ENCODE data around the gene YAE1. TPM values are rescaled to one million over a fixed set of nuclear protein-coding genes. Genes with fewer than 3 reads are reported as not detected.

The YAE1 gene, protein sequence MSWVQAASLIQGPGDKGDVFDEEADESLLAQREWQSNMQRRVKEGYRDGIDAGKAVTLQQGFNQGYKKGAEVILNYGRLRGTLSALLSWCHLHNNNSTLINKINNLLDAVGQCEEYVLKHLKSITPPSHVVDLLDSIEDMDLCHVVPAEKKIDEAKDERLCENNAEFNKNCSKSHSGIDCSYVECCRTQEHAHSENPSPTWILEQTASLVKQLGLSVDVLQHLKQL
- 10 to 100 TPM; 31.5 to 61.3 (median 45.2) TPM for total RNA-seq

DNA sequence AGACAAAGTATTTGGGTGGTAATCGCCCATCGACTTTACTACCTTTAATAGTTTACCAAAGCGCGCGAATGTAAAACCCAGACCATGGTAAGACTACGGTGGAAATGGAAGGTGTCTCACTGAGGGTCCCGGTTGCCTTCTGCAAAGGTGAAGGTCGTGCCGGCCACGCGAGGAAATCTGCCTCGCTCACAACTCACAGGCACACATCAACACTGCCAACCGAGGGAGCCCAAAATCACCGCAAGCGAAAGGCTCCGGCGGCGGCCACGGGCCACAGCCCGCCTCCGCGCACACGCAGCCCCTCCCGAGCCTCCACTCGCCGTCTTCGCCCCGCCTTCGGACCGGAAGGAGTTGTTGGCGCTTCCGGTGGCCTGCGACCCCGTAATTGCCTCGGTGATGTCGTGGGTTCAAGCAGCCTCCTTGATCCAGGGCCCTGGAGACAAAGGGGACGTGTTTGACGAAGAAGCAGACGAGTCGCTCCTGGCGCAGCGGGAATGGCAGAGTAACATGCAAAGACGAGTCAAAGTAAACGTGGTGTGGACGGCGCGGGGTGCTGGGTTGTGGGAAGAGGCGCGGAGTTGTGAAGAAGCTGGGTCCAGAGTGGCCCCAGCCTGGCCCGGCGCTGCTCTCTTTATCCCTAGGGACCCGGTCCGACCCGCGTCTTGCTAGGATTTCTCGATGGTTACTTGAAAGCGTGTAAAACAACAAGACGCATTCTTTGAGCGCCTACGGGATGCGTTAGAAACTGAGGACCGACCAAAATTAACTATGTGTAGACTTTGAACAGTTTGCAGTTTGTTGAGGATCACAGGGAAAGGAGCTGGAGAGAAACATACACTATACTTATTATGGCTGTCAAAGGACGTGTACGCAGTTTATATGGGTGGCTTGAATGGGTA lies at the start of gene YAE1:
YAE1 (plus strand) TSS at position 382 of the 899 bp plus-strand sequence; CDS start at position 397, 15 bp downstream.
- Histone ChIP-seq H3K27ac (peak within 1 kb of the TSS; percentile 91 to 94), H3K4me1 (replicated peaks in 1 of 2) (peaks cover 6 to 12% of the 10 kb centered on the region in 2 donors), H3K4me3 (peak within 1 kb of the TSS; percentile 67 to 94 (median 73))
- WGBS, 10 experiments: 0 to 2% (median 0%) methylated on average over 1 to 40 of the region's 64 CpGs
- in situ Hi-C loops (cut with MboI; ENCODE audit: low pct_unique_long_range_greater_than_20kb in 2 of 9, low sequenced_read_pairs in 9 of 9, unreplicated experiment in 9 of 9): no loop called here
- ATAC-seq (replicated peaks in 6 of 8): peak; percentile 96 to 98 (median 98)

DNA sequence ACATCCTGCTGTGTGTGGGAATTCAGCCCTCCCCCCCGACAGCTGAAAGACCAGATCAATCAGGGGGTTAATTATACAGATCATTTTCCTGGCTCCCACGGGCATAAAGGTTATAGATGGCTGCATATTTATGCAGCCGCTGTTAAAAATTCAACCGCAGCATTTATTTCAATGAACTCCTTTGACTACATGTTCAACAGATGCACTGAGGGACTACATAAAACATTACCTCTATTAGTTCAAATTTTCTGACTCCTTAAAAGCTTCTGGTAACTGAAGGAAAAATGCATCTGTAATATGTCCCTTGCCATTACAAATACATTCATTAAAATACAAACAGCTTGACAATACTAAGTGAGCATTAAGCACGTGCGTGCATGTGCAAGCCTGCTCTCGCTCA lies 49.7 kb upstream of the YAE1 start:
- Histone ChIP-seq H3K4me3 (no peak overlapping the region), H3K27ac (no peak overlapping the region), H3K4me1 (replicated peaks in 1 of 2) (peaks cover 0 to 8% of the 10 kb centered on the region in 2 donors)
- whole genome bisulfite sequencing, 10 experiments: 0 to 100% (median 43%) methylated on average over 1 to 7 of the region's 7 CpGs
- peak; percentile 21 to 86 (median 35) for ATAC-seq (replicated peaks in 6 of 8)
- in situ Hi-C loops (cut with MboI; ENCODE audit: low pct_unique_long_range_greater_than_20kb in 2 of 9, low sequenced_read_pairs in 9 of 9, unreplicated experiment in 9 of 9): loop anchor here in 3 of 9 experiments (25.0 kb wide), 2 partner anchors 579 to 729 kb away; no protein-coding TSS in a partner anchor

DNA sequence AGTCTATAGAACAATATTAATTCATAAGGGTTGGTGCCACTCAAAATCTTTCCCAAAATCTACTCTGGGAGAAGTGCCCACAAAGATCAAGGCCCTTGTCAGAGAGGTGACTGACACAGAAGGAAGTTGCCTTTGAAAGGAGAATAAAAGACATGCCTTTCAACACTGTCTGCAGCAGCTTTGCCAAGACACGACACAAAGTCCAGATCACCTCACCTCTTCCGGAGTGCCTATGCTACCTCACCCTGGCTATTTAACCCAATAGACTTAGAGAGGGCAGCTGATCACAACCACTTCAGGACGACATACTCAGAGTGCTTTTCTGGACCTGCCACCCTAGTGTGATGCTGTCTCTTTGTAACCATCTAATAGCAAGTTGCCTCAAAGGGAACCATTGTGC lies 49.0 kb upstream of the YAE1 start:
- in situ Hi-C loops (cut with MboI; ENCODE audit: low pct_unique_long_range_greater_than_20kb in 2 of 9, low sequenced_read_pairs in 9 of 9, unreplicated experiment in 9 of 9): loop anchor here in 3 of 9 experiments (25.0 kb wide), 2 partner anchors 580 to 730 kb away; no protein-coding TSS in a partner anchor
- Histone ChIP-seq H3K4me1 (replicated peaks in 1 of 2) (peaks cover 0 to 8% of the 10 kb centered on the region in 2 donors), H3K27ac (no peak overlapping the region), H3K4me3 (no peak overlapping the region)
- 73 to 79% methylated on average over 2 to 3 of the region's 3 CpGs; no CpG with 5 or more reads in 8 of the 10 experiments for WGBS, 10 experiments
- ATAC-seq (replicated peaks in 6 of 8): no peak

DNA sequence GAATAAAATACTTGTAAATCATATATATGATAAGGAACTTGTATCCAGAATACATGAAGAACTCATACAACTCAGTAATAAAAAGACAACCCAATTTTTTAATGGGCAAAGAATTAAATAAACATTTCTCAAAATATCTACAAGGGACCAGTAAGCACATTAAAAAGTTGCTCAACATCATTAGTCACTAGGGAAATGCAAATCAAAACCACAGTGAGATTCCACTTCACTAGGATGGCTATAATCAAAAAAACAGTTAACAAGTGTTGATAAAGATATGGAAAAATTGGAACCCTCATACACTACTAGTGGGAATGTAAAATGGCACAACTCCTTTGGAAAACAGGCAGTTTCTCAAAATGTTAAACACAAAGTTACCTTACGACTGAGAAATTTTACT lies 40.3 kb upstream of the YAE1 start:
- peak in 2 of 8 experiments; percentile 65 to 75 for ATAC-seq (replicated peaks in 6 of 8)
- no peak overlapping the region for H3K4me3 ChIP-seq
- H3K4me1 ChIP-seq (replicated peaks in 1 of 2): no peaks in the 10 kb centered on the region
- H3K27ac ChIP-seq: no peak overlapping the region
- 0 to 100% (median 92%) methylated on average over 1 of the region's 1 CpG; no CpG with 5 or more reads in 1 of the 10 experiments for WGBS, 10 experiments
- in situ Hi-C loops (cut with MboI; ENCODE audit: low pct_unique_long_range_greater_than_20kb in 2 of 9, low sequenced_read_pairs in 9 of 9, unreplicated experiment in 9 of 9): no loop called here

DNA sequence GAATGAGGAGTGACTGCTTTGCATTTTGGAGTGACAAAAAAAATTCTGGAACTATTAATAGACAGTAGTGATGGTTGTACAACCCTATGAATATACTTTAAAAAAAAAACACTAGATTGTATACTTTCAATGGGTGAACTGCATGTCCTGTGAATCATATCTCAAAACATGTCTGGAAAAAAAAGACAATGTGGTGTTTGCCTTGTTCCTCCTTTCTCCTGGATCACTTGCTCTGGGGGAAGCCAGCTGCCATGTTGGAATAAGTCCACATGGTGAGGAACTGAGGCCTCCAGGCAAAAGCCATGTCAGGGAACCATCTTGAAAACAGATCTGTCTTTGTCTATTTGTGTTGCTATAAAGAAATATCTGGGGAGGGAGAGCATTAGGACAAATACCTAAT lies 39.5 kb upstream of the YAE1 start:
- Histone ChIP-seq H3K4me1 (replicated peaks in 1 of 2) (no peaks in the 10 kb centered on the region), H3K4me3 (no peak overlapping the region), H3K27ac (no peak overlapping the region)
- no peak for ATAC-seq (replicated peaks in 6 of 8)
- in situ Hi-C loops (cut with MboI; ENCODE audit: low pct_unique_long_range_greater_than_20kb in 2 of 9, low sequenced_read_pairs in 9 of 9, unreplicated experiment in 9 of 9): no loop called here

DNA sequence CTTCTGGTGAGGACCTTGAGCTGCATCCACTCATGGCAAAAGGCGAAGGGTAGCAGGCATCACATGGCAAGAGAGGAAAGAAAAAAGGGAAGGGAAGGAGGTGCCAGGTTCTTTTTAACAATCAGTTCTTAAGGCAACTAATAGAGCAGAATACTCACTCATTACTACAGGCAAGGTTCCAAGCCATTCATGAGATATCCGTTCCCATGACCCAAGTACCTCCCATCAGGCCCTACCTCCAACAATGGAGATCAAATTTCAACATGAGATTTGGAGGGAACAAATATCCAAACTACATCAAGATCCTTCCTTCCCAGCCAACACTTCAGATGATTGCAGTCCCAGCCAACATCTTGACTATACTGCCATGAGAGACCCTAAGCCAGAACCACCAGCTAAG lies 38.9 kb upstream of the YAE1 start:
- no peak for ATAC-seq (replicated peaks in 6 of 8)
- 17 to 100% (median 95%) methylated on average over 1 to 2 of the region's 2 CpGs; no CpG with 5 or more reads in 4 of the 10 experiments for WGBS, 10 experiments
- in situ Hi-C loops (cut with MboI; ENCODE audit: low pct_unique_long_range_greater_than_20kb in 2 of 9, low sequenced_read_pairs in 9 of 9, unreplicated experiment in 9 of 9): no loop called here
- Histone ChIP-seq H3K4me3 (no peak overlapping the region), H3K4me1 (replicated peaks in 1 of 2) (no peaks in the 10 kb centered on the region), H3K27ac (no peak overlapping the region)

DNA sequence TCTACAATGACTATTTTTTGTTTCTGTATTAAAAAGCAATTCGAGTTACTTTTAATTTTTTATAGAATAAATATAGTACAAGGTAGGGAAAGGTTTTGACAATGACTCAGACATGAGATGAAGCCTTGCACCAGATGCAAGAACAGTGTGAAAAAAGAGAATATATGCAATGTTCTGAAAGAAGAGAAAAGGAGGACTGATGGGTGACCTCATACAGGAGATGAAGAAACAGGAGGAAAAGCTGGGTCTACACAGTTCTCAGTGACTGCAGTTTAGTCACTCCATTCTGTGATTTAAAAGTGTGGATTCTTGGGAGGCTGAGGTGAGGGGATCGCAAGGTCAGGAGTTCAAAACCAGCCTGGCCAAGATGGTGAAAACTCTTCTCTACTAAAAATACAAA lies 38.3 kb upstream of the YAE1 start:
- Histone ChIP-seq H3K4me1 (replicated peaks in 1 of 2) (no peaks in the 10 kb centered on the region), H3K4me3 (no peak overlapping the region), H3K27ac (no peak overlapping the region)
- in situ Hi-C loops (cut with MboI; ENCODE audit: low pct_unique_long_range_greater_than_20kb in 2 of 9, low sequenced_read_pairs in 9 of 9, unreplicated experiment in 9 of 9): no loop called here
- ATAC-seq (replicated peaks in 6 of 8): no peak
- 0 to 90% (median 75%) methylated on average over 1 to 2 of the region's 2 CpGs; no CpG with 5 or more reads in 1 of the 10 experiments for WGBS, 10 experiments

DNA sequence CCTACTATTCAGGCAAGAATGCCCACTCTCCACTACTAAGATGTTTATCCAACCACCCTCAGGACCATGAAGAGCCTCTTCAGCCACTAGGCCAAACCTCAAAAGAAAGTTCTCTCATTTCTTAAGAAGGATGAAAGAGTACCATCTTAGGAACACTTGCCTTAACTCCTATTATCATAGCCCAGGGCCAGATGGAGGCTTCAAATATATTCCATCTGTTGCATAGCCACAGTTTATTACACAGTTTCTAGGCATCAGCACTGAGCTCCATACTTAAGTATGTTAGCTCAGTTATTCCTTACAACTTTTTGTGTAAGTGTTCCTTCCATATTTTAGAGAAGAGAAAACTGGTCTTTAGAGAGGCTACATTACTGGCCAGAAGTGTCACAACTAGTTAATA lies 37.4 kb upstream of the YAE1 start:
- no peak for ATAC-seq (replicated peaks in 6 of 8)
- in situ Hi-C loops (cut with MboI; ENCODE audit: low pct_unique_long_range_greater_than_20kb in 2 of 9, low sequenced_read_pairs in 9 of 9, unreplicated experiment in 9 of 9): no loop called here

DNA sequence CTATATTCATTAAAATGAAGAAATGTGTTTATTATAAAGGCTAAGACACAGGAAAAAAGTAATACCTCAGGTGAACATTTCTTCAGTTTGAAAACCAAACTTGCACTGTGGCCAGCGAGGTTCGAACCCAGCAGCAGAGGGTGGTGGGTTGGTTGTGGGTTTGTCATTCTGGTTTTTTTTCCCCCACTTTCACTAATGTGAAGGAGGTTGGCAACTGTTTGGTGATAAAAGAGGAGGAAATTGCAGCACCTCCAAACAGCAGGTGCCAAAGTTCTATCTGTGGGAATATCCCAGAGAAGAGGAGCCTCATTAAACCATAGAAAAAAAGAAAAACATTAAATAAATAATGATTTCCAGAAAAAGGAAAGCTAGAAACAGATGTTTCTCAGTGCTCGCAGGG lies 36.6 kb upstream of the YAE1 start:
- H3K4me3 ChIP-seq: no peak overlapping the region
- no peak overlapping the region for H3K27ac ChIP-seq
- no peaks in the 10 kb centered on the region for H3K4me1 ChIP-seq (replicated peaks in 1 of 2)
- in situ Hi-C loops (cut with MboI; ENCODE audit: low pct_unique_long_range_greater_than_20kb in 2 of 9, low sequenced_read_pairs in 9 of 9, unreplicated experiment in 9 of 9): no loop called here
- ATAC-seq (replicated peaks in 6 of 8): no peak
- WGBS, 10 experiments: 0 to 100% (median 94%) methylated on average over 1 to 3 of the region's 3 CpGs; no CpG with 5 or more reads in 1 of the 10 experiments

More for the DNA sequence above, 37.4 kb upstream of the YAE1 start:
- H3K4me3 ChIP-seq: no peak overlapping the region
- H3K27ac ChIP-seq: no peak overlapping the region
- no peaks in the 10 kb centered on the region for H3K4me1 ChIP-seq (replicated peaks in 1 of 2)

DNA sequence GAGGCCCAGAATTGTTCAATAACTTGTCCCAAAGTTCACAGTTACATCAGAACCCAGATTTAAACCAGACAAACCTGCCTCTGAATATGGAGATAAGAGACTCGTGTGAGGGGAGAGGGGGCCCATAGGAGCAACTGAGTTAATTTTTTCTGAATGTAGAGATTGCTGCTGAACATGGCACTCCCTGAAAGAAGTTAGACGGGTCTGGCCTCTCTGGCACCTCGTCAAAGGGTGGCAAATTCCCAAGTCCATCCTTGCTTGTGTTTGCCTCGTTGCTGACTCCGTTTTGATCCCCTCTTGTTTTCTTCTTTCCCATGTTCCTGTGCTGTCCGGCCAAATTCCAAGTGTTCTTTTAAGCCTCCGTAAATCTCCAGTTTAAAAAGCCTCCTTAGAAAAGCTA lies 35.2 kb upstream of the YAE1 start:
- Histone ChIP-seq H3K4me3 (no peak overlapping the region), H3K4me1 (replicated peaks in 1 of 2) (no peaks in the 10 kb centered on the region), H3K27ac (no peak overlapping the region)
- in situ Hi-C loops (cut with MboI; ENCODE audit: low pct_unique_long_range_greater_than_20kb in 2 of 9, low sequenced_read_pairs in 9 of 9, unreplicated experiment in 9 of 9): no loop called here
- ATAC-seq (replicated peaks in 6 of 8): no peak
- 42 to 80% (median 54%) methylated on average over 1 to 7 of the region's 7 CpGs; no CpG with 5 or more reads in 2 of the 10 experiments for WGBS, 10 experiments

DNA sequence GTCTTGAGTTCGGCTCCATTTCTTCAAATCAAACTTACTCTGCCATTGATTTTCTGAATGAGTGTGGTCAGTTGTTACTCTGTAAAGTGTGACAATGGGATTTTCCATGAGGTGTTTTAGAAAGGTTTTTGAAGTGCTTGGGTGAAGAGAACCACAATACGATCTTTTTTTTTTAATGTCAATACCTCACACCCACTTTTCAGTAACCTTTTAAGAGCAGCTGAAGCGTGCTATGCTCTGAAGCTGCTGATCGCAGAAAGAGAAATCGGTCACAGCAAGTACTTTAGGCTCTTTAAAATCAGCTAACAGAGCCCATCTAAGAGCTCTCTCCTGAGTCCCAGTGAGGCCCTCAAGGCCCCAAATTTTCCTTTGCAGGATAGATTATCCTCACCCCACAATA lies 34.4 kb upstream of the YAE1 start:
- H3K4me1 ChIP-seq (replicated peaks in 1 of 2): no peaks in the 10 kb centered on the region
- no peak overlapping the region for H3K27ac ChIP-seq
- 29 to 93% (median 56%) methylated on average over 1 to 5 of the region's 5 CpGs; no CpG with 5 or more reads in 1 of the 10 experiments for WGBS, 10 experiments
- H3K4me3 ChIP-seq: no peak overlapping the region
- ATAC-seq (replicated peaks in 6 of 8): no peak
- in situ Hi-C loops (cut with MboI; ENCODE audit: low pct_unique_long_range_greater_than_20kb in 2 of 9, low sequenced_read_pairs in 9 of 9, unreplicated experiment in 9 of 9): no loop called here

DNA sequence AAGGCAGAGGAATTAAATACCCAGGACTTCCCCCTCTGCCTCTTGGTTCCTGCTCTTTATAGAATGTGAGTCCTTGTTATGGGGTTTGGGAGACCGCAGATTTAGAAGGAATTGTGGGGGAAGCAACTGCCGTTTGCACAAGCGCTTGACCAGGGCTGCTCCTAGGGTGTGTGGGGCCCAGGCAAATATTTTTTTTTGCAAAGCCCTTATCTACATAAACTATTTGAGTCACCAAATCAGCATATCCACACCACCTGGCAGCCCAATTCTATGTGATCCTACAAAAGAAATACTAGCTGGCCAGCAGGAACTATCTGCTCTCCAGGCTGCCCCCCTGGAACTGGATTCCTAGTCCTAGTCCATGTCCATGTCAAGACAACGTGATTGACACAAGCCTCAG lies 33.4 kb upstream of the YAE1 start:
- peak in 3 of 8 experiments; percentile 78 to 99 (median 93) for ATAC-seq (replicated peaks in 6 of 8)
- Histone ChIP-seq H3K4me3 (no peak overlapping the region), H3K4me1 (replicated peaks in 1 of 2) (no peaks in the 10 kb centered on the region), H3K27ac (no peak overlapping the region)
- in situ Hi-C loops (cut with MboI; ENCODE audit: low pct_unique_long_range_greater_than_20kb in 2 of 9, low sequenced_read_pairs in 9 of 9, unreplicated experiment in 9 of 9): no loop called here
- 38 to 100% (median 70%) methylated on average over 1 to 2 of the region's 4 CpGs; no CpG with 5 or more reads in 3 of the 10 experiments for WGBS, 10 experiments

DNA sequence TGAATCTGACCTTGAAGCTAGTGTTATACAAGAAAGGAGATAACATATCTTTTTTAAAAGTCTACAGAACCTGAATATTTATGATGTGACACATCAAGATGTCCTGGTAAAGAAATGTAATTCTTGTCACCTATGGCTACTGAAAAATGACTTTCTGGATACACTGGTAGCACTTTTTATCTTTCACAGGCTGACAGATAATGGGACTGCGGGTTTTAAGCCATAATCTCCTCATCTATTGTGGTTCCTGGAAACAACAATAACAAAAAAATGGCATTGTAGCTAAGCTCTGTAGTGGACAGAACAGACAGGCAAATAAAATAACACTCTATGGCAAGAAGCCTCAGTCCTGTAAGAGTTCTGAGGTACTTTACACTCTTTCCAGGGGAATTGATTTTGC lies 31.6 kb upstream of the YAE1 start:
- Histone ChIP-seq H3K4me3 (no peak overlapping the region), H3K4me1 (replicated peaks in 1 of 2) (no peaks in the 10 kb centered on the region), H3K27ac (no peak overlapping the region)
- ATAC-seq (replicated peaks in 6 of 8): no peak
- in situ Hi-C loops (cut with MboI; ENCODE audit: low pct_unique_long_range_greater_than_20kb in 2 of 9, low sequenced_read_pairs in 9 of 9, unreplicated experiment in 9 of 9): no loop called here
- WGBS, 10 experiments: 50 to 100% (median 100%) methylated on average over 1 of the region's 1 CpG; no CpG with 5 or more reads in 4 of the 10 experiments
